T-helper 2 cell treated with Interferon-gamma antibody and Interleukin-4, amounts not matched to agents 5 μg/mL and 100 μg/mL, for 36 hours (primary cell): ENCODE data around the gene FBXW12.

Source experiments
- DNase-seq: peaks from one replicate; pipeline ENCODE4 v3.0.0; 2021; ENCODE audit warnings: low spot score
- H3K27ac Mint-ChIP-seq: one replicate; pipeline ENCODE4 v1.8.0; 2021; ENCODE audit warnings: mild to moderate bottlenecking, mixed read lengths
- H3K27me3 Mint-ChIP-seq: one replicate; pipeline ENCODE4 v1.8.0; 2021; ENCODE audit warnings: low read depth, mixed read lengths
- H3K36me3 Mint-ChIP-seq: one replicate; pipeline ENCODE4 v1.8.0; 2021; ENCODE audit warnings: low read depth, mixed read lengths
- H3K4me1 Mint-ChIP-seq: one replicate; pipeline ENCODE4 v1.8.0; 2021; ENCODE audit warnings: low read depth, mixed read lengths
- H3K4me3 Mint-ChIP-seq: one replicate; pipeline ENCODE4 v1.8.0; 2022; ENCODE audit warnings: mild to moderate bottlenecking, moderate library complexity, mixed read lengths
- H3K9me3 Mint-ChIP-seq: one replicate; pipeline ENCODE4 v1.8.0; 2021; ENCODE audit warnings: mixed read lengths

FBXW12 gene

DNA sequence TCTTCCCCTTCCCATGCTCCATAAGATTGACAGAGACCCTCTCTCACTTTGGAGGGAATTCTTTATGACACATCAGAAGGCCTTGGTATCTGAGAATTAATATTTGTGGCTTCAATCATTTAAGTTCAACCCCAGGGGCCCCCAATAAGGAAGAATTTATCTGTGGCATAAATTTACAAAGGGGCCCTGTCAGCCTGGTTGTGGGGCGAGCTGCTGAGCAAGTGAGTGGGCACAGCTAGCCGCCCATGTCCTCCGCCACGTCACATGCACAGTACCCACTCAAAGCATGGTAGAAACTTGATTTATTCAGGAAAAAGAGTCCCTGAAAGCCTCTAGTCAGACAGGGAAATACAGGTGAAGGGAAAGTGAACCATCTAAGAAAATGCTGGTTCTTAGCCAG is 44.5 kb downstream of the FBXW12 start:
- H3K4me3 Mint-ChIP-seq = no peak overlapping the region
- no peaks in the 10 kb centered on the region for H3K27me3 Mint-ChIP-seq
- H3K4me1 Mint-ChIP-seq = no peaks in the 10 kb centered on the region
- no peak for DNase-seq
- no peaks in the 10 kb centered on the region for H3K9me3 Mint-ChIP-seq
- no peaks in the 10 kb centered on the region for H3K36me3 Mint-ChIP-seq
- no peak overlapping the region for H3K27ac Mint-ChIP-seq

- Mint-ChIP-seq H3K27ac (no peak overlapping the region), H3K9me3 (no peaks in the 10 kb centered on the region), H3K4me1 (no peaks in the 10 kb centered on the region), H3K36me3 (no peaks in the 10 kb centered on the region), H3K27me3 (no peaks in the 10 kb centered on the region), H3K4me3 (no peak overlapping the region)
- DNase-seq = no peak
Measured at GRCh38 chr3:48417529-48418108, 45.6 kb downstream of the FBXW12 start.

GRCh38 chr3:48418140-48418539 is 46.1 kb downstream of the FBXW12 start:
- H3K4me3 Mint-ChIP-seq = no peak overlapping the region
- no peak overlapping the region for H3K27ac Mint-ChIP-seq
- DNase-seq = no peak
- H3K4me1 Mint-ChIP-seq = no peaks in the 10 kb centered on the region
- no peaks in the 10 kb centered on the region for H3K27me3 Mint-ChIP-seq
- H3K9me3 Mint-ChIP-seq = no peaks in the 10 kb centered on the region
- H3K36me3 Mint-ChIP-seq = no peaks in the 10 kb centered on the region

DNA sequence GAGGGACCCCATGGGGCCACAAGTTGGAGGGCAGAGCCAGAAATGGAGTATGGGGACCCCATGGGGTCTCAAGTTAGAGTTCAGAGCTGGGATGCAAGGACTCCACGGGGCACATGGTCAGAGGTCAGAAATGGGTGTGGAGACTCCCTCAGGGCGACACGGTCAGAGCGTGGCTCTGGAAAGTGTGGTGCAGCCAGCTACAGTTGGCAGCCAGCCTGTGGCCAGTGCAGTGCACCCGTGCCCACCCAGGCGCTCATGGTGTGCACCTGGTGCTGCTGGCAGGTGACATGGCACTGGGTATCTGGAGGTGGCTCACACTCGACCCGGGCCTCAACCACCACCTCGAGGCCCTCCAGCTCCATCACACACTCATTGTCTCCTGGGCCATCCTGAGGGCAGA is 46.6 kb downstream of the FBXW12 start:
- H3K4me3 Mint-ChIP-seq = no peak overlapping the region
- H3K9me3 Mint-ChIP-seq = no peaks in the 10 kb centered on the region
- no peaks in the 10 kb centered on the region for H3K36me3 Mint-ChIP-seq
- DNase-seq = no peak
- no peaks in the 10 kb centered on the region for H3K4me1 Mint-ChIP-seq
- H3K27me3 Mint-ChIP-seq = no peaks in the 10 kb centered on the region
- no peak overlapping the region for H3K27ac Mint-ChIP-seq

DNA sequence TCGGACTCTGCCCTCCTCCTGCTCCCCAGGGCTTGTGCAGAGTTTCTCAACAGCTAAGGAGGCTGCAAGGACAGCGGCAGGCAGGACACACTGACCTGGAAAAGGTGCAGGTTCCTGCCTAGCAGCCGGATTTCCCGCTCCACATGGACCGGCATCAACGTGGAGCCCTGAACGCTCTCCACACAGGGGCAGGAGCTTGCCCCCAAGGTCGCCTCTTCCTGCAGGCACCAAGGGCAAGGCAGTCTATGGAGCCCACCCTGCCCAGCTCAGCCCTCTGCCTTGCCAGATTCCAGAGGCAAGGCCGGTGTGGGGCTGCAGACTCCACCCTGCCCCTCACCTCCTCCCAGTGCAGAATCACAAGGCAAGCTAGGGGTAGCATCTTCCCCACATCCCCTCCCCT is 47.1 kb downstream of the FBXW12 start:
- Mint-ChIP-seq H3K9me3 (no peaks in the 10 kb centered on the region), H3K4me3 (no peak overlapping the region), H3K36me3 (no peaks in the 10 kb centered on the region), H3K27ac (no peak overlapping the region), H3K4me1 (no peaks in the 10 kb centered on the region), H3K27me3 (no peaks in the 10 kb centered on the region)
- DNase-seq = no peak

DNA sequence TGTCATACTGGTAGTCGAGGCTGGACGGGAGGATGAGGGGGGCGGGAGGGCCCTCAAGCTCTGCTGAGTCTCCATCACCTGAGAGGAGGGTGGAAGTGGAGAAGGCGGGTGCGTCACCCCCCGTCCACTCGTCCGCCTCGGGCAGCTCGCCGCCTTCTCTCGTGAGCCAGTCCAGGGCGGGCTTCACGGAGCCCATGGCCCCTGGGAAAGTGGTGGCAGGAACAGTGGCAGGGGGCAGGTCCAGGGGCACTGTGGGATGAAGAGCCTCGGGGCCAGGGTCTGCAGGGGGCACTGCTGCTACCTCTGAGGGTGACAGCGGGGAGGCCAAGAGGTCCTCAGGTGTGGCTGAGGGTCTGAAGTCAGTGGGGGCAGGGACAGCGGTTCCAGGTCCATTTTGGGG is 47.6 kb downstream of the FBXW12 start:
- H3K4me1 Mint-ChIP-seq = no peaks in the 10 kb centered on the region
- H3K9me3 Mint-ChIP-seq = no peaks in the 10 kb centered on the region
- no peaks in the 10 kb centered on the region for H3K36me3 Mint-ChIP-seq
- no peaks in the 10 kb centered on the region for H3K27me3 Mint-ChIP-seq
- H3K4me3 Mint-ChIP-seq = no peak overlapping the region
- DNase-seq = no peak
- no peak overlapping the region for H3K27ac Mint-ChIP-seq

DNA sequence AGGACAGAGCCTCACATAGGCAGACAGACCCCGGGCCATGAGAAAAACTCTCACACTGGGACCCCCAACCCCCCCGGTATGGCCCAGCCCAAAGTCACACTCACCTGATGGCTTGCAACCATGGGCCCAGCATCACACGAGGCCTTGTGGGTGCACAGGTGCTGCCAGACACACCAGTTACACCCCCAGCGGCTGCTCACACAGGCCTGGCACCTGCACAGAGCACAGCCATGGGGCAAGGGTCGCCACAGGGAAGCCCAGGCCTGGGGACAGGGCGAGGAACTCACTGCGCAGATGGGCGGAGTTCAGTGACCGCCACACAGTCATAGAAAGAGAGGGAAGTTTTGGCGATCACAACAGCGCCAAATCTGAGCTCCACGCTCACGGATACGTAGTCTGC is 48.5 kb downstream of the FBXW12 start:
- H3K27ac Mint-ChIP-seq = no peak overlapping the region
- no peak overlapping the region for H3K4me3 Mint-ChIP-seq
- H3K27me3 Mint-ChIP-seq = no peaks in the 10 kb centered on the region
- no peaks in the 10 kb centered on the region for H3K9me3 Mint-ChIP-seq
- DNase-seq = no peak
- H3K36me3 Mint-ChIP-seq = no peaks in the 10 kb centered on the region
- no peaks in the 10 kb centered on the region for H3K4me1 Mint-ChIP-seq

GRCh38 chr3:48422272-48422671 is 50.3 kb downstream of the FBXW12 start:
- Mint-ChIP-seq H3K27me3 (peaks cover 5% of the 10 kb centered on the region), H3K36me3 (no peaks in the 10 kb centered on the region), H3K9me3 (no peaks in the 10 kb centered on the region), H3K4me1 (no peaks in the 10 kb centered on the region), H3K27ac (no peak overlapping the region), H3K4me3 (no peak overlapping the region)
- no peak for DNase-seq

DNA sequence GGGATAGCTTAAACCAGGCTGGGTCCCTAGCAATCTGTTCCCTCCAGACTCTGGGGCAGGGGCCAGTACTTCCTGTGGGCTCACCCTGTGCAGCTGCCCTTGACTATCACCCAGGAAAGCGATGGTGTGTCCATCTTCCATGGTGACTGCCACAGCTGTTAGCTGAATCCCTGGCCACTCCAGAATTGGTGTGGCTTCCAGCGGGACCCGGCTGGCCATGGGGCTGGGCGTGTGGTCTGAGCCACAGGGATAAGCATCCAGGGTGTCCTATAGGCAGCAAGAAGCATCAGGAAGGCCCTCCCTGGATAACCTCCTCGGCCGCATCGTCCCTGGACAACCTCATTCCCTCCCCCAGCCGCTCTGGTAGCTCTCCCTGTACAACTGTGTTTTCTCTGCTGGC is 50.7 kb downstream of the FBXW12 start:
- H3K4me1 Mint-ChIP-seq = no peaks in the 10 kb centered on the region
- no peak for DNase-seq
- H3K36me3 Mint-ChIP-seq = no peaks in the 10 kb centered on the region
- H3K27ac Mint-ChIP-seq = no peak overlapping the region
- H3K27me3 Mint-ChIP-seq = peaks cover 9% of the 10 kb centered on the region
- no peaks in the 10 kb centered on the region for H3K9me3 Mint-ChIP-seq
- no peak overlapping the region for H3K4me3 Mint-ChIP-seq

GRCh38 chr3:48423241-48423882 is 51.3 kb downstream of the FBXW12 start:
- Mint-ChIP-seq H3K4me3 (no peak overlapping the region), H3K27ac (no peak overlapping the region), H3K9me3 (no peaks in the 10 kb centered on the region), H3K36me3 (no peaks in the 10 kb centered on the region), H3K27me3 (peaks cover 16% of the 10 kb centered on the region), H3K4me1 (no peaks in the 10 kb centered on the region)
- no peak for DNase-seq

DNA sequence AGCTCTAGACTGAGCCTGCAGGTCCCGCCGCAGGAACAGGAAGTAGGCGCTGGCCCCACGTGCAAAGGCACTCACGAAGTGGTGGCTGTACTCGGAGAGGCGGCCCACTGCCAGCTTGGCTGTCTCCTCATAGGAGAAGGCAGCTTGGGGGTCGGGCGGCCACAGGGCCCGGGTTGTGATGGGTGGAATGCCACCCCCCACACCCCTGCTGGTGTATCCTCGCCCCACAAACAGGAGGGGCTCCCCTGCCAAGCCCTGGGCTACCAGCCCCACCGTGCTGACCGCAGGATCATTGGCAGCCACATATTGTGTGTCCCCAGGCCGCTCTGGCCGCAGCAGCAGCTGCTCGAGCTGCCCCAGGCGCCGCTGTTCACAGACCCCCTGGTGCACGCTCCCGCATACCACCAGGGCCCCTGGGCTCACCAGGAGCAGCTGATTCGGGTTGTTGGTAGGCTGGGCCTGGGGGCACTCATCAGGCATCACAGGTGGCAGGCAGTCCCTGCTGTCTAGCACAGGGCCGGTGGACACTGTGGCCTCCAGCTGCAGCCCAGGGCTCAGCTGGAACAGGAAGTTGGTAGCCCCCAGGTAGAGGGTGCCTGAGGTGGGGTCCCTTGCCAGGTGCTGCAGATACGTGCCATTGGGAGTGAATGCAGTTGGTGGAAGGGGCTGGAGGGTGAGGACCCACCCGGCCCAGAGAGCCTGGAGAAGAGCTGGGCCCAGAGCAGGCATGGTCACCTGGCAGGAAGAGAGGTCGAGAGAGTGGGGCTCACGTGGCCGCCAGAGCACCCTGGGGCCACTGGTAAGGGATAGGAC is 52.1 kb downstream of the FBXW12 start:
- Mint-ChIP-seq H3K4me3 (no peak overlapping the region), H3K27ac (no peak overlapping the region)

GRCh38 chr3:48425281-48425812 is 53.3 kb downstream of the FBXW12 start:
- Mint-ChIP-seq H3K27me3 (peaks cover 23% of the 10 kb centered on the region), H3K9me3 (no peaks in the 10 kb centered on the region), H3K4me1 (peaks cover 2% of the 10 kb centered on the region), H3K36me3 (no peaks in the 10 kb centered on the region), H3K27ac (no peak overlapping the region), H3K4me3 (no peak overlapping the region)
- DNase-seq = no peak

More for the DNA sequence above, 52.1 kb downstream of the FBXW12 start:
- Mint-ChIP-seq H3K36me3 (no peaks in the 10 kb centered on the region), H3K27me3 (peaks cover 18% of the 10 kb centered on the region), H3K9me3 (no peaks in the 10 kb centered on the region), H3K4me1 (no peaks in the 10 kb centered on the region)
- no peak for DNase-seq

DNA sequence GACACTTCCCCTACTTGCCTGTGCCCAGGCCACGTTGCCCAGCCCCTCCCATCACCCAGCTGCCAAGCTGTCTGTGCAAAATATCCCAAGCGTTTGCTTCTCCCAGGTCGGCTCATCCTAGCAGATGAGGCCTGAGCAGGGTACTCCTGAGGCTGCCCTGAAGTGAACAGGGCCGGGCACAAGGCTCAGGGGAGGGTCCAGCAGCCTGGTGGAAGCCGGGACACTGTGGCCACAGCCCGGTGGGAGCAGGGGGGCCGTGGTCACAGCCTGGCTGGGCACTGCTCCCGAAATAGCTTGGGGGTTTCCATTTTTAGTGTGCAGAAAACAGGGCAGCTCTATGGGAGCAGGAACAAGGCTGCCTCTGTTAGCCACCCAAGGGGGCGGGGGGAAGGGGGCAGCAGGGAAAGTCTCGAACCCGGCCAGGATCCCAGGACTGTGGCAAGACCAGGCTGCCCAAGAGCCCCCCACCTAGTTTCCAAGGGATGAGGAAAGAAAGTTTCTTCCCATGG is 54.4 kb downstream of the FBXW12 start:
- no peak overlapping the region for H3K4me3 Mint-ChIP-seq
- H3K27ac Mint-ChIP-seq = no peak overlapping the region

GRCh38 chr3:48426944-48427629 is 55.1 kb downstream of the FBXW12 start:
- H3K4me1 Mint-ChIP-seq = peaks cover 6% of the 10 kb centered on the region
- peaks cover 4% of the 10 kb centered on the region for H3K36me3 Mint-ChIP-seq
- no peak overlapping the region for H3K27ac Mint-ChIP-seq
- no peak for DNase-seq
- H3K4me3 Mint-ChIP-seq = no peak overlapping the region
- H3K27me3 Mint-ChIP-seq = peaks cover 24% of the 10 kb centered on the region
- H3K9me3 Mint-ChIP-seq = no peaks in the 10 kb centered on the region

More for the DNA sequence above, 54.4 kb downstream of the FBXW12 start:
- Mint-ChIP-seq H3K4me1 (peaks cover 6% of the 10 kb centered on the region), H3K9me3 (no peaks in the 10 kb centered on the region), H3K36me3 (peaks cover under 1% of the 10 kb centered on the region), H3K27me3 (peaks cover 24% of the 10 kb centered on the region)
- no peak for DNase-seq
